ENCODE results near the gene BCL2L12.
"Not testable (repeated sequence)": the region's sequence is repeated elsewhere in the genome, so short reads cannot be mapped to it uniquely, and the experiment has no call there.

BCL2L12 gene

DNA sequence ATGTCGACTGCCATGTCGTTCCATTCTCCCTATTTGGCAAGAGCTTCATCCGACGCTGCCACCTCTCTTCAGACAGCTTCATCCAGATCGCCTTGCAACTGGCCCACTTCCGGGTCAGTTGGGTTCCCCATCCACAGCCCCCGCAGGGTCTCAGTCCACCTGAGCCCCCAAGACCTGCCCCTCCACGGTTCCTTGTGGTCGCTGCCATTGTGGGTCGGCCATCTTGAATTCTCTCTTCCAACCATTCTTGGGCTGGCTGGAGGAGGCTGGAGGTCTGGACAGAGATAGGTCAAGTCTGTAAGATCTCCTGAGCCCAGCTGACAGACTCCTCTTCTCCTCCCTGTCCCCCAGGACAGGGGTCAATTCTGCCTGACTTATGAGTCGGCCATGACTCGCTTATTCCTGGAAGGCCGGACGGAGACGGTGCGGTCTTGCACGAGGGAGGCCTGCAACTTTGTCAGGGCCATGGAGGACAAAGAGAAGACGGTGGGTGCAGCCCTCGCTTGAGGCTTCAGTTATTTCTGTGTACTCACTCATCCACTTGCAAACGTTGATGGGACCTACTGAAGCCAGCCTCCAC, 44.7 kb downstream of the BCL2L12 start:
- no peak overlapping the region for H3K27ac ChIP-seq

GRCh38 chr19:49712397-49712859, 46.7 kb downstream of the BCL2L12 start:
- TF ChIP-seq ZFX (IDR thresholded peaks at IDR 0.05; ENCODE audit: borderline replicate concordance) = no peak
- TF ChIP-seq CTCF (IDR thresholded peaks at IDR 0.05) = no peak

More for the DNA sequence above, 44.7 kb downstream of the BCL2L12 start:
- TF ChIP-seq CTCF (IDR thresholded peaks at IDR 0.05) (no peak), ZFX (IDR thresholded peaks at IDR 0.05; ENCODE audit: borderline replicate concordance) (no peak)

DNA sequence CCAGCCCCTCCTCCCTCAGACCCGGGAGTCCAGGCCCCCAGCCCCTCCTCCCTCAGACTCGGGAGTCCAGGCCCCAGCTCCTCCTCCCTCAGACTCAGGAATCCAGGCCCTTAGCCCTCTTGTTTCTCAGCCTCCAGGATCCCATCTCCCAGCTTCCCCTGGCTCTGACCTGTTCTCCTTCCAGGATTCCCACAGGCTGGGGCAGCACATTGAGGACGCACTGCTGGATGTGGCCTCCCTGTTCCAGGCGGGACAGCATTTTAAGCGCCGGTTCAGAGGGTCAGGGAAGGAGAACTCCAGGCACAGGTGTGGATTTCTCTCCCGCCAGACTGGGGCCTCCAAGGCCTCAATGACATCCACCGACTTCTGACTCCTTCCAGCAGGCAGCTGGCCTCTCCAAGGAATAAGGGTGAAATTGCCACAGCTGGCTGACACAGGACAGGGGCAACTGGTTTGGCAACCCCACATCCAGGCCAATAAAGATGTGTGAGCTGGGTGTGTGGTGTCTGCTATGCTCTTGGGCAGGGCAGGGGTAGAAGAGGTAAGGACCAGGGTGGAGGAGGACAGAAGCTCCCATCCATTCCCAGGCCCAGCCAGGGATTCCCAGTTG, 47.6 kb downstream of the BCL2L12 start:
- TF ChIP-seq ZFX (IDR thresholded peaks at IDR 0.05; ENCODE audit: borderline replicate concordance) (no peak), CTCF (IDR thresholded peaks at IDR 0.05) (no peak)
- 0 out of 2 replicates have a peak overlapping the region, but pooled peaks have one; percentile 12 for H3K27ac ChIP-seq

More at GRCh38 chr19:49712397-49712859, 46.7 kb downstream of the BCL2L12 start:
- H3K27ac ChIP-seq = no peak overlapping the region

GRCh38 chr19:49716154-49716553, 50.4 kb downstream of the BCL2L12 start:
- no peak for TF ChIP-seq ZFX (IDR thresholded peaks at IDR 0.05; ENCODE audit: borderline replicate concordance)
- no peak for TF ChIP-seq CTCF (IDR thresholded peaks at IDR 0.05)

GRCh38 chr19:49718511-49718910, 52.8 kb downstream of the BCL2L12 start:
- no peak overlapping the region for H3K27ac ChIP-seq
- no peak for TF ChIP-seq CTCF (IDR thresholded peaks at IDR 0.05)
- no peak for TF ChIP-seq ZFX (IDR thresholded peaks at IDR 0.05; ENCODE audit: borderline replicate concordance)

More at GRCh38 chr19:49716154-49716553, 50.4 kb downstream of the BCL2L12 start:
- H3K27ac ChIP-seq = no peak overlapping the region

DNA sequence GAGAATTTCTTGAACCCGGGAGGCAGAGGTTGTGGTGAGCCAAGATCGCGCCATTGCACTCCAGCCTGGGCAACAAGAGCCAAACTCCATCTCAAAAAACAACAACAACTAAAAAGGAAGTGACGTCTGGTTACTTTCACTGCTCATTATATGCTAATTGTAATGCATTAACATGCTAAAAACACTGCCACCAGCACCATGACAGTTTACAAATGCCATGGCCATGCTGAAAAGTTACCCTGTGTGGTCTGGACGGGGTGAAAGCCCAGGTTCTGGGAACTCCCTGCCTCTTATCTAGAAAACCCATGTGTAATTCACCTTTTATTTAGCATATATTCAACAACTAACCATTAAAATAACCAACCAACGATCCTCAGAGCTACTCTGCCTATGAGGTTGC, 53.3 kb downstream of the BCL2L12 start:
- H3K27ac ChIP-seq = no peak overlapping the region
- no peak for TF ChIP-seq ZFX (IDR thresholded peaks at IDR 0.05; ENCODE audit: borderline replicate concordance)

DNA sequence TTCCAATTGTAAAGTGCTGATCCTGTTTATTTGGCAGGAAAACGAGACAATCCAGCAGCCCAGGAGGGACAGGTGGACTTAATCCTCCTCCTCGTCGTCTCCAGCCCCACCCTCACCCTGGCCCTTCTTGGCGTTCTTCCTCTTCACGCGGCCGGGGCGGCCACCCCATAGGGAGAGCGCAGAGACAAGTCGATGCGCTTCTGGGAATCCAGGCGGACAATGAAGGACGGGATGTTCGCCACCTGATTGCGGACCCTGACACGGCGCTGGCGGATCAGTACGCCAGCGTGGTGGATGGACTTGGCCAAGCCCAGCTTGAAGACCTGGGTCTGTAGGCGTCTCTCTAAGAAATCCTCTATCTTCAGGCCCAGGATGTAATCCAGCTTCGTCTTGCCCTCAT, 53.7 kb downstream of the BCL2L12 start:
- H3K27ac ChIP-seq = not testable (repeated sequence)
